DMS 273 treated with DMSO at 0.1 percent for 48 hours (cell line): Measurements from ENCODE around the gene NTNG2.

Experiments
- DNase-seq: peaks from one replicate; lab custom pipeline; 2025; lab: John Stamatoyannopoulos, UW

The NTNG2 gene

GRCh38 chr9:132201780-132202703, 40.2 kb downstream of the NTNG2 start:
- no peak for DNase-seq

- no peak for DNase-seq
These were observed 43.0 kb downstream of the NTNG2 start for GRCh38 chr9:132204883-132205282.

DNA sequence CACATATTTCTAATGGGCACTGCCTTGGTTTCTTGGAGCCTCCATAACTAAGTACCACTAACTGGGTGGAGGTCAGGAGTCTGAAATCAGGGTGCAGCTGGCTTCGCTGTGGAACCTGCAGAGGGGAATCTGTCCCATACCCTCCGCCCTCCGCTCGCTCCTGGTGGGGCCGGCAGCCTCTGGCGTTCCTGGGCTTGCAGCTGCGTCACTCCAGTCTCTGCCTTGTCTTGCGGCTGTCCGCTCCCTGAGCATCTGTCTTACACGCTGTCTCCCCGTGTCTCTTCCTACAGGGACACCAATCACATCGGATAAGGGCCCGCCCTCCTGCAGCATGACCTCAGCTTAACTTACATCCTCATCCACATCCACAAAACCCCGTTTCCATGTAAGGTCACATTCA, 45.4 kb downstream of the NTNG2 start:
- DNase-seq, result no peak

DNA sequence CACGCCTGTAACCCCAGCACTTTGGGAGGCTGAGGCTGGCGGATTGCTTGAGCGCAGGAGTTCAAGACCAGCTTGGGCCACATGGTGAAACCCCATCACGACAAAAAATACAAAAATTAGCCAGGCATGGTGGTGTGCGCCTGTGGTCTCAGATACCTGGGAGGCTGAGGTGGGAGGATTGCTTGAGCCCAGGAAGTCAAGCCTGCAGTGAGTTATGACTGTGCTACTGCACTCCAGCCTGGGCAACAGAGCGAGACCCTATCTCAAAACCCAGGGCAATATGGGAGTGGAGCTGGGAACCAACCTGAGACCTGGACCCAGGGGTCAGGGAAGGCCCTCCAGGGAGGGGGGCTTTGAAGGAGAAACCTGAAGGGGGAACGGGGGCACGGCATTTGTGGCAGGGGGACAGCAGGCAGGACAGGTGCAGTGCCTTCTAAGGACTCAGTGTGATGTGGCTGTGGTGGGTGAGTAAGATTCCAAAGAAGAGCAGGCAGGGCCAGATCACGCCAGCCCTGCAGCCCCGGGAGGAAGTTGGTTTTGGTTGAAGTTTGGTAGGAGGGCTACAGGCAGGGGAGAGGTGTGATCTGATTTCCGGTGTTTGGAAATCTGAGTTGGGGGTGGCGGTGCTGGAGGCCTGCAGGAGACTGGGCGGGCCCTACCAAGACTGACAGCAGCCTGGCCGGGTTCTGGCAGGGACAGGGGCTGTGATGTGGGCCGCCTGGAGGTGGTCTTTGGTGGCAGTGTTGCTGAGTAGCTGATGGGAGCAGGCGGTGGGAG, 46.2 kb downstream of the NTNG2 start:
- no peak for DNase-seq

DNA sequence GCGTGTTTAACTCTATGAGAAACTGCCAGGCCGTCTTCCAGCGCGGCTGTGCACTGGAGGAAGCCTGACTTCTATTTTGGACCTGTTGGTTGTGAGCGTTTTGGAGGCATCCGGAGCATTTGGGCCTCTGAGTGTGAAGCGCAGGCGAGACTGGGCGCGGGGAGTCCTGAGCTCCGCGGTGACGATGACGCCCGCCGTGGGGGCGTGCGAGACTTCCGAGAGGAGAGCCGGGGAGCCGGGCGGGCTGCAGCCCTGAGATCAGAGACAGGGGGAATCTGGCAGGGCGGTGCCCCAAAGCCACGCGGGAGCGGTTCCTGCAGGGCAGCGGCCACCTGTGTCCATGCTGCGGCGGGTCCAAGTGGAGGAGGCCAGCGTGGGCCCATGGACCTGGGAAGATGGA, 47.4 kb downstream of the NTNG2 start:
- DNase-seq, result no peak

GRCh38 chr9:132210472-132211145, 48.8 kb downstream of the NTNG2 start:
- no peak for DNase-seq

- DNase-seq, result no peak
These were observed 49.7 kb downstream of the NTNG2 start for GRCh38 chr9:132211570-132211969.

- DNase-seq, result peak; percentile 77
These were observed 52.3 kb downstream of the NTNG2 start for GRCh38 chr9:132214027-132214622.

DNA sequence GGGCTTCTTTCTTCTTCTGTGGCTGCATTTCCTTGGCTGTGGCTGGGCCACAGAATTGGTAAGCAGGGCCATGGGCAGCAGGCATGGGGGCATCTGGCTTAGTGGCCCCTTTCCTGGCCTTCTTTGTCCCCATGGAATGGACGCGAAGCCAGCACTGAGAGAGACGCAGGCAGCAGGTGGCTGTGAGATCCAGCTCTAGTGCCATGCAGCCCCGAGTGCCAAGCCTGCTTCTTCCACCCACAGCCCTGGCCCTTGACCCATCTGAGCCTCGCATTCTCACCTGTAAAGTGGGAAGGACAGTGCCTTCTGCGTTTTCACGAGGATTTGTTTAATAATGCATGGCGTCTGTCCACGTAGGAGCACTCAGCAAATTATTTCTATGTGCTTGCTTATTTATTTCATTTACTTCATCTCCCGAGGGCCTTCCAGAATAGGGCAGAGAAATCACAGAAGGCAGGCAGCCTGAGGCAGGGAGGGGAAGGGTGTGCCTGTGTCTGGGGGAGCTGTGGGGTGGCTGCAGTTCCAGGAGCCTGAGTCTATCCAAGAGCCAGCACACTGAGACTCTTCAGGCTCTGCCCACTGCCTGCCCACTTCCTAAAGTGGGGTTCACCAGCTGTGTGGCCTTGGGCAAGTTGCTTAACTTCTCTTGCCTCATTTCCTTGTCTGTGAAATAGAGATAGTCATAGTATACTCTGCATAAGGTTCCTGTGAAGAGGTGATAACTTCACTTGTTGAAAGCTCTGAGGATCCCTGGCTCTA, 55.2 kb downstream of the NTNG2 start:
- DNase-seq, result no peak

- no peak for DNase-seq
These were observed 56.4 kb downstream of the NTNG2 start for GRCh38 chr9:132218208-132218607.

DNA sequence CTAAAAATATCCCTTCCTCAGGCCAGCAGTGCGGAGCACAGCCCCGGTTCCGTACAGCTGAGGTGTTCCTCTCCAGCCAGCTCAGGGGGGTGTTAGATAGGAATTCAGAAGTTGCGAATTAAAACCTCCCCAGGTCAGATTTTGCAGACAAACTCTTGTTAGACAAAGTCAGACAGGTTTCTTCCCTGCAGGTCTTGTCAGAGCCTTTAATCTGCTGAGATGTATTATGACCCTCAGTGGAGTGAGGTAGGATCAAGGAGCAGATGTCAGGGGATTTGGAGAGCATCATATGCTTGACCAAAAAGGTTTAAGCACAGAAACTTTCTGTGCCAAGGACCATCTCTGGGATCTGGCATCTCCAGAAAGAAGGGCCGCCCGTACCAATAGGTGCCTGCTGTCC, 60.1 kb downstream of the NTNG2 start:
- no peak for DNase-seq

DNA sequence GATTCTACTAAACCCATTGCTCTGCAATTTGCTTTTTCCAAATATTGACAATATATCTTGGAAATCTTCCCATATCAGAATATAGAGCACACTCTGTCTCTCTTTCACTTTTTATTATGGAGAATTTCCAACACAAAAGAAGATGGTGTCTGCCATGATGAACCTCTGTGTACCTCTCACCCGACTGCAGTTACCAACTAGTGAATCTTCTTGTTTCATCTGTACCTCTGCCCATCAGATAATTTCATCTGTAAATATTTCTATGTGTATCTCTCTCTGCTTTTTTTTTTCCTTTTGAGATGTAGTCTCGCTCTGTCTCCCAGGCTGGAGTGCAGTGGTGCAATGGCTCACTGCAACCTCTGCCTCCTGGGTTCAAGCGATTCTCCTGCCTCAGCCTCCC, 62.8 kb downstream of the NTNG2 start:
- no peak for DNase-seq

GRCh38 chr9:132226571-132227430, 64.9 kb downstream of the NTNG2 start:
- no peak for DNase-seq

- no peak for DNase-seq
These were observed 66.2 kb downstream of the NTNG2 start for GRCh38 chr9:132228062-132228461.

- DNase-seq, result no peak
These were observed 68.7 kb downstream of the NTNG2 start for GRCh38 chr9:132230605-132231004.

GRCh38 chr9:132231019-132231701, 69.3 kb downstream of the NTNG2 start:
- DNase-seq, result no peak

GRCh38 chr9:132232522-132232921, 70.7 kb downstream of the NTNG2 start:
- DNase-seq, result no peak

GRCh38 chr9:132233138-132233537, 71.3 kb downstream of the NTNG2 start:
- no peak for DNase-seq

DNA sequence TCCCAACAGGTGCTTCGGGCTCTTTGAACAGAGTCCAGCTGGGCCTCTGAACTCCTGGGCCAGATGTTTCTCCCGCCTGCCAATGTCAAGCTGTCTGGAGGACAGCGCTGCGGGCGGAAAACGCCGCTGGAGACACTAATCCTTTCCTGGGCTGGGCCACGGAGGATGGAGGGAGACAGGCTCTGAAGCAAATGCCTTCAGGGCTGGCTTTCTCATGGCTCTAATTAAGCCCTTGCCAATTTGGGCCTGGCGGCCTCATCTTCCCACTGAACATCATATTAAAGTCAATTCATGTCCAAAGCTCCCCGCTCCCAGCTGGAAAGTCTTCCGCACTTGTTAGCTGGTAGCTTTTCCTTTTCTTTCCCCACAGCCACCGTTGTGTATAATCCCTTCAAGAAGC, 72.7 kb downstream of the NTNG2 start:
- DNase-seq, result no peak

DNA sequence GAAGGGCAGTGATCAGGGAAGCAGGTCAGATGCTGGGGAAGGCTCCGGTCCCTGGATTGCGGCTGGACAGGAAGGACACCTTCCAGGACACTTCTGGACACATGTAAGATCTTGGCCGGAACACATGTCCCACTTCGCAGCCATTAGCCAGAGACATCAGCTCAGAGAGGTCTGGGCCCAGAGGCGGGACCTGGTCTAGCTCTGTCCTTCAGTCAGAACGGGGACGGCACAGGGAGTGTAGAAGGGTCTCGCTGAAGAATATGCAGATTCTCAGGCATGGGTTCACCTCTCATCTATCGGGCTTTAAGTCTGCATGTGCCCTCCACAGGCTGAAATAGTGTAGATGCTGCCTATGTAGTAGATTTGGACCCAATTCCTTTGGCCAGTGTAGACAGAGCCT, 73.3 kb downstream of the NTNG2 start:
- no peak for DNase-seq
